Choroid plexus epithelial cell (primary cell): Measurements from ENCODE around the gene C1QTNF5.

ENCODE experiments used
- DNase-seq: peaks from one replicate; pipeline ENCODE4 v3.0.0-alpha.2; 2010; ENCODE audit warnings: low read depth
- H3K4me3 ChIP-seq: 2 replicates; pipeline ENCODE4 v1.5.1; 2011; ENCODE audit warnings: low read depth, mild to moderate bottlenecking, control low read depth, low read length, moderate library complexity
- TF ChIP-seq, protein P1 (sequence below): conservative IDR thresholded peaks from 2 replicates; pipeline ENCODE4 v1.5.1; 2011; ENCODE audit warnings: low read depth, mild to moderate bottlenecking, control low read depth, inconsistent platforms, low read length, moderate library complexity

Gene C1QTNF5

DNA sequence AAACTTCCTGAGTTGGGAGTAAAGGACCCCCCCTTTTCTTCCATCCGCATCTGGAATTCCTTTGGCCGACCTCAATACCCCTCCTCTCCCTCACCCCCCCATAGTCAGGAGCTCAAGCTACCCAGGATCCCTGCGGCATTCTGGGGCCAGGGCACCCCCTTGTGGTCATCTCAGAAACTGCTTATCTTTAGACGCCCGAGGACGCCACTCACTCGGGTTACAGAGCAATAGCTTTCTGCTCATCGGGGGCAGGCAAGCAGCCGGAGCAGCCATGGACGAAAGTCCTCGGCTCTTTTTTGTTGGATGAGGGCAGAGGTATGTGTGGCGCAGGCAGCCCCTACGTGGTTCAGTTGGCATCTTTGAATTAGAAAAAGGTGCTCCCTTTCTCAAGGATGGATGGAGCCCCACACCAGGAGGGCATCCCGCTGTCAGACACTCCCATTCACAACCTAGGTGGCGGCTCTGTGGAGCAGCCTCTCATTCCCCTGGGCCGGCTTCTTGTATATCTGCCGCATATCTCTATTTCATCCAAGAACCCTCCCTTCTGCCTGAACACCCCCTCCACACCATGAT, 2.3 kb downstream of the C1QTNF5 start:
- TF ChIP-seq, protein P1, sequence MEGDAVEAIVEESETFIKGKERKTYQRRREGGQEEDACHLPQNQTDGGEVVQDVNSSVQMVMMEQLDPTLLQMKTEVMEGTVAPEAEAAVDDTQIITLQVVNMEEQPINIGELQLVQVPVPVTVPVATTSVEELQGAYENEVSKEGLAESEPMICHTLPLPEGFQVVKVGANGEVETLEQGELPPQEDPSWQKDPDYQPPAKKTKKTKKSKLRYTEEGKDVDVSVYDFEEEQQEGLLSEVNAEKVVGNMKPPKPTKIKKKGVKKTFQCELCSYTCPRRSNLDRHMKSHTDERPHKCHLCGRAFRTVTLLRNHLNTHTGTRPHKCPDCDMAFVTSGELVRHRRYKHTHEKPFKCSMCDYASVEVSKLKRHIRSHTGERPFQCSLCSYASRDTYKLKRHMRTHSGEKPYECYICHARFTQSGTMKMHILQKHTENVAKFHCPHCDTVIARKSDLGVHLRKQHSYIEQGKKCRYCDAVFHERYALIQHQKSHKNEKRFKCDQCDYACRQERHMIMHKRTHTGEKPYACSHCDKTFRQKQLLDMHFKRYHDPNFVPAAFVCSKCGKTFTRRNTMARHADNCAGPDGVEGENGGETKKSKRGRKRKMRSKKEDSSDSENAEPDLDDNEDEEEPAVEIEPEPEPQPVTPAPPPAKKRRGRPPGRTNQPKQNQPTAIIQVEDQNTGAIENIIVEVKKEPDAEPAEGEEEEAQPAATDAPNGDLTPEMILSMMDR = peak; percentile 87
- peak; percentile 76 for DNase-seq
- no peak overlapping the region for H3K4me3 ChIP-seq

DNA sequence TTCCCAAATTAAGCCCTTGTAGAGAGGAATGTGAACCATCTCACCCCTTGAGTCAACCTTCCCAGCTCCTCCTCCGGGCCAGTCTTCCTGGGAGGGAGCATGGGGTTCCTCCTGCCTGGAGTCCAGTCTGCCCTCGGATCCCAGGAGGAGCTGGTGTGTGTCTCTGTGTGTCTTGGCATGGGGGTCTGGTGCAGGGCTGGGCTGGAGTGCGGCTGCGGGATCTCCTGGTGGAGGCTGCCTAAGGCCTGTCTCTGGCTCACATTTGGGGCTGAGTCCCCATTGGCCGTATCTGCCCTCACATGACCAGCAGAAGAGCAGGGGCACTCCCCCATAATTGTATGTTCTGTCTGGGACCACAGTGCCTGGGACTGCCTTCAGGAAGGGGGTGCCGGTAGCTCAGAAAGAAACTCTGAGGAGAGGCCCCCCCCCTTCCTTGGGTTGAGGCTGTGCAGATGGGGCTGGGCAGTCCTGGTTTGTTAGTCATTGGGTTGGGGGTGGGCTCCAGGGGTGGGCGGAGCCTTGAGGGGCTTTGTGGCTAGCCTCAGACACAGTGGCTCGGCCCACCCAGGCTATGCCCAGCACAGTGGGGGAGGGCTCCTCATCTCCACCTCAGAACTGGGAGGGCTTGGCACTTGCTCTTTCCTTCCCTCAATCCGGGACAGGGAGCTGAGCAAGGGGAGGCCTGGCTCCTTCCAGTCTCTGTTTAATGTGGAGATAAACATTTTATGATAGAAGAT, 2.9 kb downstream of the C1QTNF5 start:
- TF ChIP-seq, protein P1 = no peak
- no peak for DNase-seq
- H3K4me3 ChIP-seq = no peak overlapping the region

DNA sequence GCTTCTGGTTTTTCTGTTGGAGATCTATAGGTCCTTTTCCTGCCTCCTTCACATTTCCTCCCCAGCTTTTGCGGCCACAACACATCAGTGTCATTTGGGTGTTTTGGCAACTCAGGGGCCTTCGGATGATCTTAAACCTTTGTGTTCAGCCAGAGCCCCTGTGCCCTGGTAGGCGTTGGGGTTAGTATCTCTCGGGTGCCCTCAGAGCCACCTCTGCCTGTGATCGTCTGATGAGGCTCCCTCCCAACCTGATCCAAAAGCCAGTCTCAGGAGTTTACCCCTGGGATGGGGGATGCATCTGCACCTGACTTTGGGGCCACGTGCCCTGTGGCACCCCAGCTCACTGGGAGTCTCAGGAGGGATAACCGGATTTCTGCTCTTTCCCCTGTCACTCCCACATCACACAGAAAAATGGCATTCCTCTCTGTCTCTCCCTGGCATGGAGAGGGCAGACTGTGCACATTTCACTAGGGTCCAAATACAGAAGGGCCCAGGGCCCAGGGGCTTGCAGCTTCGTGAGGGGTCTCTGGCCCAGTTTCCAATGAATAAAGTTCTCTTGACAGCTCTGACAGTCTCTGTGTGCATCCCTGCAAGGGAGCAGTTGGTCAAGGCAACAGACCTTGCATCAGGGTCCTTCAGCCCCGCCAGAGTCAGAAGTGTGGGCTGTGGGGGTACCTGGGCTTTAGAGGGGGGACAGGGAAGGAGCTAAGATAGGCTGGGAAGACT, 3.8 kb downstream of the C1QTNF5 start:
- TF ChIP-seq, protein P1 = no peak
- H3K4me3 ChIP-seq = no peak overlapping the region
- DNase-seq = no peak

DNA sequence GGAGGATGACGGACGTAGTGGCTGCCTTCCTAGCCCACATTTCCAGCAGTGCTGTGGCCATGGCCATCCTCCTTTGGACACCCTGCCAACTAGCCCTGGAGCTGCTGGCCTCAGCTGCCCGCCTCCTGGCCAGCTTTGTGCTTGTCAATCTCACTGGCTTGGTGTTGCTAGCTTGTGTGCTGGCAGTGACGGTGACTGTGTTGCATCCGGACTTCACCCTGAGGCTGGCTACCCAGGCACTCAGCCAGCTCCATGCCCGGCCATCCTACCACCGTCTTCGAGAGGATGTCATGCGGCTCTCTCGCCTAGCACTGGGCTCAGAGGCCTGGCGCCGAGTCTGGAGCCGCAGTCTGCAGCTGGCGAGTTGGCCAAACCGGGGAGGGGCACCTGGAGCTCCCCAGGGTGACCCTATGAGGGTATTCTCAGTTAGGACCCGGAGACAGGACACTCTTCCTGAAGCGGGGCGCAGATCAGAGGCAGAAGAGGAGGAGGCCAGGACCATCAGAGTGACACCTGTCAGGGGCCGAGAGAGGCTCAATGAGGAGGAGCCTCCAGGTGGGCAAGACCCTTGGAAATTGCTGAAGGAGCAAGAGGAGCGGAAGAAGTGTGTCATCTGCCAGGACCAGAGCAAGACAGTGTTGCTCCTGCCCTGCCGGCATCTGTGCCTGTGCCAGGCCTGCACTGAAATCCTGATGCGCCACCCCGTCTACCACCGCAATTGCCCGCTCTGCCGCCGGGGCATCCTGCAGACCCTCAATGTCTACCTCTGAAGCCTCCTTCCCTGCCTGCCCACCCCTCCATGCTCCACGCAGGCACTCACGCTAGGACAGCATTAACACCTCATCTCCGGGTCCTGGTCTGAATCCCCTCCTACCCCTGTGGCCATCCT, 4.8 kb downstream of the C1QTNF5 start:
- no peak for DNase-seq
- no peak overlapping the region for H3K4me3 ChIP-seq
- TF ChIP-seq, protein P1 = no peak

DNA sequence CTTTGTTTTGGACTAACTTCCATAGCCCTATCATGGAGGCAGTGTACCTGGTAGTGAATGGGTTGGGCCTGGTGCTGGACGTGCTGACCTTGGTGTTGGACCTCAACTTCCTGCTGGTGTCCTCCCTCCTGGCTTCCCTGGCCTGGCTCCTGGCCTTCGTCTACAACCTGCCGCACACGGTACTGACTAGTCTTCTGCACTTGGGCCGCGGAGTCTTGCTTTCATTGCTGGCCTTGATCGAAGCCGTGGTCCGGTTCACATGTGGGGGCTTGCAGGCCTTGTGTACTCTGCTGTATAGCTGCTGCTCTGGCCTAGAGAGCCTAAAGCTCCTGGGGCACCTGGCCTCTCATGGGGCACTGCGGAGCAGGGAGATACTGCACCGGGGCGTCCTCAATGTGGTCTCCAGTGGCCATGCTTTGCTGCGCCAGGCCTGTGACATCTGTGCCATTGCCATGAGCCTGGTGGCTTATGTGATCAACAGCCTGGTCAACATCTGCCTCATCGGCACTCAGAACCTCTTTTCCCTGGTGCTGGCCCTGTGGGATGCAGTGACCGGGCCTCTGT, 5.5 kb downstream of the C1QTNF5 start:
- no peak for DNase-seq
- H3K4me3 ChIP-seq = peak overlapping the region; percentile 86
- TF ChIP-seq, protein P1 = no peak

DNA sequence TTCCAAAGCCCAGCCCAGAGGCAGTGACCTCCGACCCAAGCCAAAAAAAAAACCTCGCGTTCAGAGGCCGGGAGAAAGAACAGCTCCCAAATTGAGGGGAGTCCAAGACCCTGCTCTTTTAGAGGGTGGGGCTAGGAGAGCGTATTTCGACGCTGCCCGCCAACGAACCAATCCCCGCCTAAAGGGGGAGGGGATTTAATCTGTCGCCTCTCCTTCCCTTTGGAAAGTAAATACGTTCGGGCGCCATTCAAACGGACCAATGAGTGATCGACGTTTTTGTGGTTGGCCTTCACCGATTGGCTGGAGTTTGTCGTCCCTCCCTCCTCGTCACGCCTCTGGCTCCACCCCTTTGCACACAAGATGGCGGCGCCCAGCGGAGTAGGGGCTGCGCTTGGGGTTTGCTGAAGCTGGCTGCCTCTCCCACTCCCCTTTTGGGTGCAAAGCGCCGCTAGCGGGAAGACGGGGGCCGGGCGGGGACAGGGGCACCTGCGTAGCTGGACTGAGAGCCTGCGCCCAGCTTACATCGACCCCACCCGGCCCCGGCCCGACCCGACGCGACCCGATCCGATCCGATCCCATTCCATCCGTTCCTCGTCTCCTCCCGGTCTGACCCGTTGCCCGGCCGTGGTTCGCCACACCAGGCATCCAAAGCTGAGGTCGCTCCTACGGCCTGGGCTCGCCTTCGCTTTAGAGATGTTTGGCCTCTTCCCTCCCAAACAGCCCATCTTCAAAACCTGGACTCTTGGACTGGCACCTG, 6.3 kb downstream of the C1QTNF5 start, which contains the start of gene RNF26:
Gene RNF26 (plus strand): TSS at position 354 of the 757 bp plus-strand sequence. CDS start 596 bp downstream, outside the sequence.
- DNase-seq = peak; percentile 99
- TF ChIP-seq, protein P1 = no peak
- H3K4me3 ChIP-seq = peak within 1 kb of the TSS; percentile 86
